ENCODE results near the gene CALN1.

DNA sequence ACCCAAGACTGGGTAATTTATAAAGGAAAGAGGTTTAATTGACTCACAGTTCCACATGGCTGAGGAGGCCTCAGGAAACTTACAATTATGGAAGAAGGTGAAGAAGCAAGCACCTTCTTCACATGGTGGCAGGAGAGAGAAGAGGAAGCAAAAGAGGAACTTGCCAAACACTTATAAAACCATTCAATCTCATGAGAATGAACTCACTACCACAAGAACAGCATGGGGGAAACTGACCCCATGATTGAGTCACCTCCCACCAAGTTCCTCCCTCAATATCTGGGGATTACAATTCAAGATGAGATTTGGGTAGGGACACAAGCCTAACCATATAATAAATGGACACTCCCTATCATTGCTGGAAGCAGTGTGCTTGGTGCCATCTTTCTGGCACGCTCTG is 506.3 kb downstream of the CALN1 start:
- TF ChIP-seq CTCF (IDR thresholded peaks at IDR 0.05; ENCODE audit: low read length) (no peak), EZH2 (IDR thresholded peaks at IDR 0.05; ENCODE audit: borderline replicate concordance, low read length) (no peak)
